AG04449 (cell line): Measurements from ENCODE around the gene ASH1L.
A peak's percentile ranks its signal among the peaks of the same experiment; 100 is the strongest.

ENCODE experiments used
- CTCF ChIA-PET: fragments of 350-600 bp; formaldehyde crosslinking; extraction: SDS; loops from one replicate; lab custom pipeline; 2021; ENCODE audit warnings: antibody characterized with exemption; lab: Yijun Ruan, JAX
- POLR2A ChIA-PET: fragments of 400-600, 350-600 bp; formaldehyde crosslinking; extraction: SDS; loops from one replicate; lab custom pipeline; 2020; ENCODE audit warnings: antibody characterized with exemption, inconsistent platforms; lab: Yijun Ruan, JAX
- DNase-seq: peaks from one replicate; pipeline ENCODE4 v3.0.0-alpha.2; 2010; ENCODE audit warnings: low read depth, low spot score
- H3K4me3 ChIP-seq: 2 replicates; pipeline ENCODE4 v1.5.1; 2011; ENCODE audit warnings: low read depth, mild to moderate bottlenecking, control low read depth, low read length
- CTCF ChIP-seq: IDR thresholded peaks from one replicate; pipeline ENCODE4 v1.5.1; 2011; ENCODE audit warnings: mild to moderate bottlenecking, moderate library complexity, low read length, control low read depth, inconsistent platforms; ENCODE audit not compliant: insufficient read depth; ENCODE audit errors: missing control alignments

ASH1L gene

GRCh38 chr1:155383406-155383805 lies 179.2 kb downstream of the ASH1L start:
- ChIA-PET POLR2A (interaction anchor here (0.6 kb wide), 2 partner anchors 111 to 175 kb away, joined by 3 read pairs; partner anchors contain the start of gene THBS3), CTCF (interaction anchor here (1.0 kb wide), 1 partner anchor 60 kb away, joined by 3 read pairs; no protein-coding TSS in a partner anchor)
- no peak overlapping the region for H3K4me3 ChIP-seq
- no peak for DNase-seq
- TF ChIP-seq CTCF = no peak

GRCh38 chr1:155379631-155380090 lies 182.9 kb downstream of the ASH1L start:
- ChIA-PET CTCF (interaction anchor here (0.9 kb wide), 1 partner anchor 15 kb away, joined by 4 read pairs; no protein-coding TSS in a partner anchor), POLR2A (no interaction called here)

GRCh38 chr1:155379180-155379579 lies 183.4 kb downstream of the ASH1L start:
- no peak for DNase-seq
- no peak for TF ChIP-seq CTCF
- no peak overlapping the region for H3K4me3 ChIP-seq
- ChIA-PET POLR2A (no interaction called here), CTCF (interaction anchor here (0.7 kb wide), 1 partner anchor 139 kb away, joined by 3 read pairs; no protein-coding TSS in a partner anchor)

More at GRCh38 chr1:155379631-155380090, 182.9 kb downstream of the ASH1L start:
- DNase-seq = peak; percentile 57
- TF ChIP-seq CTCF = no peak
- H3K4me3 ChIP-seq = no peak overlapping the region

GRCh38 chr1:155360051-155360450 lies 202.6 kb downstream of the ASH1L start:
- ChIA-PET CTCF (interaction anchor here (0.6 kb wide), 1 partner anchor 195 kb away, joined by 4 read pairs; no protein-coding TSS in a partner anchor), POLR2A (no interaction called here)
- no peak for DNase-seq
- TF ChIP-seq CTCF = no peak
- H3K4me3 ChIP-seq = no peak overlapping the region

GRCh38 chr1:155352631-155353030 lies 210.0 kb downstream of the ASH1L start:
- TF ChIP-seq CTCF = no peak
- no peak for DNase-seq
- POLR2A ChIA-PET = no interaction called here
- CTCF ChIA-PET = interaction anchor here (1.3 kb wide), 1 partner anchor 102 kb away, joined by 3 read pairs; no protein-coding TSS in a partner anchor
- no peak overlapping the region for H3K4me3 ChIP-seq

- no peak overlapping the region for H3K4me3 ChIP-seq
- no peak for TF ChIP-seq CTCF
- POLR2A ChIA-PET = no interaction called here
- no peak for DNase-seq
- CTCF ChIA-PET = interaction anchor here (1.1 kb wide), 1 partner anchor 93 kb away, joined by 5 read pairs; no protein-coding TSS in a partner anchor
Observed at GRCh38 chr1:155342842-155343241, 219.8 kb downstream of the ASH1L start.
